MM.1S (cell line): ENCODE data around the gene BMPR1A.

Source experiments
- DNase-seq: peaks from one replicate; pipeline ENCODE4 v3.0.0-alpha.2; 2015
- H2AFZ ChIP-seq: fragments of 300-600 bp; sonication (generic); 2 replicates; pipeline ENCODE4 v1.6.0; 2016; ENCODE audit warnings: antibody characterized with exemption, low read length
- H3F3A ChIP-seq: fragments of 300-600 bp; sonication (generic); 2 replicates; pipeline ENCODE4 v1.6.1; 2016; ENCODE audit warnings: mild to moderate bottlenecking, antibody characterized with exemption, low read length, moderate library complexity, mixed read lengths; ENCODE audit not compliant: insufficient read depth
- H3K27ac ChIP-seq: fragments of 300-600 bp; sonication (generic); 2 replicates; pipeline ENCODE4 v1.5.1; 2016; ENCODE audit warnings: mild to moderate bottlenecking, low read length
- H3K27me3 ChIP-seq: fragments of 300-600 bp; sonication (generic); replicated peaks from 2 replicates; pipeline ENCODE4 v1.6.0; 2016; ENCODE audit warnings: low read length; ENCODE audit not compliant: insufficient read depth
- H3K36me3 ChIP-seq: fragments of 300-600 bp; sonication (generic); replicated peaks from 2 replicates; pipeline ENCODE4 v1.6.1; 2016; ENCODE audit warnings: mild to moderate bottlenecking, low read length, mixed read lengths; ENCODE audit not compliant: insufficient read depth
- H3K4me1 ChIP-seq: fragments of 300-600 bp; sonication (generic); 2 replicates; pipeline ENCODE4 v1.6.1; 2016; ENCODE audit warnings: low read length, mixed read lengths
- H3K4me2 ChIP-seq: fragments of 300-600 bp; sonication (generic); 2 replicates; pipeline ENCODE4 v1.6.0; 2016; ENCODE audit warnings: low read depth, low read length
- H3K4me3 ChIP-seq: fragments of 300-600 bp; sonication (generic); 2 replicates; pipeline ENCODE4 v1.5.1; 2016; ENCODE audit warnings: low read length, mixed read lengths
- H3K79me2 ChIP-seq: fragments of 300-600 bp; sonication (generic); 2 replicates; pipeline ENCODE4 v1.6.1; 2016; ENCODE audit warnings: mixed run types, low read length, mixed read lengths
- H3K9ac ChIP-seq: fragments of 300-600 bp; sonication (generic); 2 replicates; pipeline ENCODE4 v1.6.1; 2016; ENCODE audit warnings: low read length, mixed read lengths
- H3K9me2 ChIP-seq: fragments of 300-600 bp; sonication (generic); replicated peaks from 2 replicates; pipeline ENCODE4 v1.6.1; 2016; ENCODE audit warnings: mild to moderate bottlenecking, low read length, mixed read lengths; ENCODE audit not compliant: insufficient read depth
- H3K9me3 ChIP-seq: fragments of 300-600 bp; sonication (generic); replicated peaks from 2 replicates; pipeline ENCODE4 v1.6.1; 2016; ENCODE audit warnings: mild to moderate bottlenecking, low read length, mixed read lengths; ENCODE audit not compliant: insufficient read depth
- H4K20me1 ChIP-seq: fragments of 300-600 bp; sonication (generic); 2 replicates; pipeline ENCODE4 v1.6.1; 2016; ENCODE audit warnings: mild to moderate bottlenecking, low read length, moderate library complexity, mixed read lengths; ENCODE audit not compliant: insufficient read depth
- EZH2 ChIP-seq: fragments of 300-600 bp; sonication (generic); optimal IDR thresholded peaks from 2 replicates; pipeline ENCODE3; 2017; ENCODE audit warnings: low read depth, mild to moderate bottlenecking, antibody characterized with exemption, low read length, mixed read lengths
- EZH2phosphoT487 ChIP-seq: fragments of 300-600 bp; sonication (generic); IDR thresholded peaks from 2 replicates; pipeline ENCODE4 v1.6.1; 2018; ENCODE audit warnings: antibody characterized with exemption, low read length
- TF ChIP-seq, protein P1 (sequence below): fragments of 300-600 bp; sonication (generic); IDR thresholded peaks from 2 replicates; pipeline ENCODE4 v1.5.1; 2016; ENCODE audit warnings: antibody characterized with exemption, low read length, mixed read lengths

The BMPR1A gene

DNA sequence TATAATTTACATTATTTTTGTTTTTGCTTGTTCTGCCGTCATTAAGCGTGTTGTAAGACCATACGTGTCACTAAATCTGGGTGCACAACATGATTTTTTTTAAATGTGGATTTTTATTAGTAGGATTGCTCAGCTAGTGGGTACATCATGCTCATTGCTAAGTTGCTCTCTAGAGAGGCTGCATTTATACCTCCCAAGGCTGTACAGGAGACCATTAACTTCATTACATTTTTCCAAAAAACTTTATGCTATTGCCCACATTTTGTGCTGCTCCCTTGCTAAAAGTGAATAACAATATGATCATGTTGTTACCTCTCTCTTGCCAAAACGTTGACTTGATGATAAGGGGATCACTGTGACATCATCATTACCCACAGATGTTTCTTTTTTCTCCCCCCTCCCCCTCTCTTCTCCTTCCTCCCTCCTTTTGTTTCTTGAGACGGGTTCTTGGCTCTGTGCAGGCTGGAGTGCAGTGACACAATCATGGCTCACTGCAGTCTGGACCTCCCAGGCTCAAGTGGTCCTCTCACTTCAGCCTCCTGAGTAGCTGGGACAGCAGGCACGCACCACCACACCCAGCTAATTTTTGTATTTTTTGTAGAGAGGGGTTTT is 65.1 kb downstream of the BMPR1A start:
- H3K9me3 ChIP-seq = no peaks in the 10 kb centered on the region
- no peaks in the 10 kb centered on the region for H3K4me1 ChIP-seq
- H3K9me2 ChIP-seq = no peaks in the 10 kb centered on the region; the same call in 1 of the 2 replicates
- H4K20me1 ChIP-seq = no peaks in the 10 kb centered on the region
- no peak for DNase-seq
- H3K4me3 ChIP-seq = no peak overlapping the region
- H3F3A ChIP-seq = no peaks in the 10 kb centered on the region
- no peaks in the 10 kb centered on the region for H3K27me3 ChIP-seq
- H2AFZ ChIP-seq = no peak overlapping the region
- H3K4me2 ChIP-seq = no peak overlapping the region
- H3K27ac ChIP-seq = no peak overlapping the region
- no peak overlapping the region for H3K9ac ChIP-seq
- no peaks in the 10 kb centered on the region for H3K79me2 ChIP-seq
- H3K36me3 ChIP-seq = no peaks in the 10 kb centered on the region
- TF ChIP-seq EZH2phosphoT487 = no peak
- TF ChIP-seq EZH2 = no peak

DNA sequence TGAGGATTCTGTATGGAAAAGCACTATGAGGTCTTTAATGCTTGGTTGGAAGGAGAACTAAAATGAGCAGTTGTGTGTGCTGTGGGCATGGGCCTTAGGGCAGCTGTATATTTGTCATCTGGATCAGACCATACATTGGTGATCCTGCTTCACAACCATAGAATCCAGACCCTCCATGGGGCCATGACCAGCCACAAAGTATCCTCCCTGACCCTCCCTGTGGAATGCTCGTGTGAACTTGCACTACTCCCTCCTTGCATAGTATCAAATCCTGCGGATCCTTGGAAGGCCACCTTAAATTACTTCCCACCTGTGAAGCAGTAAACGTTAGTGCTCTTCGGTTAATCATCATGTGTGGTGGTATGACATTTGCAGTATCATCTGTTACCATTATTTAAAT is 67.1 kb downstream of the BMPR1A start:
- DNase-seq = no peak
- no peak overlapping the region for H3K4me3 ChIP-seq
- no peaks in the 10 kb centered on the region for H3K4me1 ChIP-seq
- no peak overlapping the region for H3K4me2 ChIP-seq
- no peak overlapping the region for H3K9ac ChIP-seq
- H3K27me3 ChIP-seq = no peaks in the 10 kb centered on the region
- no peaks in the 10 kb centered on the region; the same call in 1 of the 2 replicates for H3K9me2 ChIP-seq
- H4K20me1 ChIP-seq = no peaks in the 10 kb centered on the region
- no peaks in the 10 kb centered on the region for H3K9me3 ChIP-seq
- no peak overlapping the region for H2AFZ ChIP-seq
- H3F3A ChIP-seq = no peaks in the 10 kb centered on the region
- no peaks in the 10 kb centered on the region for H3K79me2 ChIP-seq
- no peak for TF ChIP-seq EZH2
- no peak for TF ChIP-seq EZH2phosphoT487
- TF ChIP-seq, protein P1, sequence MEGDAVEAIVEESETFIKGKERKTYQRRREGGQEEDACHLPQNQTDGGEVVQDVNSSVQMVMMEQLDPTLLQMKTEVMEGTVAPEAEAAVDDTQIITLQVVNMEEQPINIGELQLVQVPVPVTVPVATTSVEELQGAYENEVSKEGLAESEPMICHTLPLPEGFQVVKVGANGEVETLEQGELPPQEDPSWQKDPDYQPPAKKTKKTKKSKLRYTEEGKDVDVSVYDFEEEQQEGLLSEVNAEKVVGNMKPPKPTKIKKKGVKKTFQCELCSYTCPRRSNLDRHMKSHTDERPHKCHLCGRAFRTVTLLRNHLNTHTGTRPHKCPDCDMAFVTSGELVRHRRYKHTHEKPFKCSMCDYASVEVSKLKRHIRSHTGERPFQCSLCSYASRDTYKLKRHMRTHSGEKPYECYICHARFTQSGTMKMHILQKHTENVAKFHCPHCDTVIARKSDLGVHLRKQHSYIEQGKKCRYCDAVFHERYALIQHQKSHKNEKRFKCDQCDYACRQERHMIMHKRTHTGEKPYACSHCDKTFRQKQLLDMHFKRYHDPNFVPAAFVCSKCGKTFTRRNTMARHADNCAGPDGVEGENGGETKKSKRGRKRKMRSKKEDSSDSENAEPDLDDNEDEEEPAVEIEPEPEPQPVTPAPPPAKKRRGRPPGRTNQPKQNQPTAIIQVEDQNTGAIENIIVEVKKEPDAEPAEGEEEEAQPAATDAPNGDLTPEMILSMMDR = no peak
- H3K36me3 ChIP-seq = no peaks in the 10 kb centered on the region
- H3K27ac ChIP-seq = no peak overlapping the region

DNA sequence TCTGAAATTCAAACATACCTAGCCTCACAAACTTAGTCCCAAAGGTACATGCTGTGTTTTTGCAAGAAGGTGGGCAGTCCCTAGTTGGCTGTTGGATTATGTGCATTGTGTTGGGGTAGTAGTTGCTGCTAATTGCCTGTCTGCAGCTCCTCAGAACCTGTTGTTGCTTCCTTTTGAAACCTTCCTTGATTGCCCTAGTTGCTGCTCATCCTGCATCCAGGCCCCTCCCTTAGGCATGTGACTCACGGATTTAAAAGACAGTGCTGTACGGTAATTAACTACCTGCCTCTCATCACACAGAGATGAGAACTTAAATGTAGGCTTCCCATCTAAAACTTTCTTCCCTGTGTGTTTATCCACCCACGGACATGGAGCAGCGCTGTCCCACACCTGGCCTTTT is 67.7 kb downstream of the BMPR1A start:
- Histone ChIP-seq H3K4me2 (no peak overlapping the region), H3K27ac (no peak overlapping the region), H3K36me3 (no peaks in the 10 kb centered on the region), H3F3A (no peaks in the 10 kb centered on the region), H3K9me3 (no peaks in the 10 kb centered on the region), H3K4me1 (no peaks in the 10 kb centered on the region), H3K79me2 (no peaks in the 10 kb centered on the region), H3K4me3 (no peak overlapping the region), H2AFZ (no peak overlapping the region), H3K9me2 (no peaks in the 10 kb centered on the region; the same call in 1 of the 2 replicates), H3K27me3 (no peaks in the 10 kb centered on the region), H4K20me1 (no peaks in the 10 kb centered on the region), H3K9ac (no peak overlapping the region)
- TF ChIP-seq, protein P1 = no peak
- DNase-seq = no peak

DNA sequence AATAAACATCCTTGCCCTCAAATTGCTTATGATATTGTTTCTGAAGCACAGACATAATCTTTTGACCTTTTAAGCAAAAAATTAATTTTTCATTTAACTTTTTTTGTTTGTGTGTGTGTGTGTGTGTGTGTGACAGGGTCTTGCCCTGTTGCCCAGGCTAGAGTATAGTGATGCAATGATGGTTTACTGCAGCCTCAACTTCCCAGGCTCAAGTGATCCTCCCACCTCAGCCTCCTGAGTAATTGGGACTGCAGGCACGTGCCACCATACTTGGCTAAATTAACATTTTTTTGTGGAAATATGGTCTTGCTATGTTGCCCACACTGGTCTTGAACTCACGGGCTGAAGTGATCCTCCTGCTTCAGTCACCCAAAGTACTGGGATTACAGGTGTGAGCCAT is 68.9 kb downstream of the BMPR1A start:
- no peaks in the 10 kb centered on the region for H3K79me2 ChIP-seq

More for the DNA sequence above, 68.9 kb downstream of the BMPR1A start:
- Histone ChIP-seq H4K20me1 (no peaks in the 10 kb centered on the region), H3K9ac (no peak overlapping the region), H3K4me3 (no peak overlapping the region), H3K36me3 (no peaks in the 10 kb centered on the region), H3K9me2 (no peaks in the 10 kb centered on the region; the same call in 1 of the 2 replicates), H3K4me1 (no peaks in the 10 kb centered on the region), H3K4me2 (no peak overlapping the region), H3K27me3 (no peaks in the 10 kb centered on the region), H3F3A (no peaks in the 10 kb centered on the region), H2AFZ (no peak overlapping the region), H3K27ac (no peak overlapping the region), H3K9me3 (no peaks in the 10 kb centered on the region)
- no peak for TF ChIP-seq EZH2phosphoT487
- TF ChIP-seq EZH2 = no peak
- TF ChIP-seq, protein P1 = no peak
- DNase-seq = no peak
